K562 (cell line): Measurements from ENCODE around the gene CTDSP1. TPM values are rescaled to one million over a fixed set of nuclear protein-coding genes. Genes with fewer than 3 reads are reported as not detected.

Source experiments
- CHCHD3 ChIP-seq: fragments of 250-450 bp; sonication (Bioruptor Pico); IDR thresholded peaks from 2 replicates; pipeline ENCODE4 v2.1.2; 2022; ENCODE audit warnings: mild to moderate bottlenecking
- FOXO4 ChIP-seq: fragments of 450-650 bp; formaldehyde crosslinking; IDR thresholded peaks from 2 replicates; pipeline ENCODE4 v1.4.0; 2020; ENCODE audit warnings: mild to moderate bottlenecking, moderate library complexity
- GTF2F1 ChIP-seq: IDR thresholded peaks from 2 replicates; pipeline ENCODE4 v1.6.1; 2011; ENCODE audit warnings: low read depth, low read length, improper control_type of control experiment
- HINFP ChIP-seq: fragments of 450-650 bp; conservative IDR thresholded peaks from 2 replicates; pipeline ENCODE4 v1.6.1; 2016; ENCODE audit warnings: missing genetic modification characterization, low read depth, mild to moderate bottlenecking, control low read depth, missing compliant biosample characterization
- HNRNPUL1 ChIP-seq: fragments of 200-400 bp; formaldehyde crosslinking; IDR thresholded peaks from 2 replicates; pipeline ENCODE4 v1.6.1; 2017; ENCODE audit warnings: low read length
- MEIS2 ChIP-seq: fragments of 450-650 bp; IDR thresholded peaks from 2 replicates; pipeline ENCODE4 v1.6.1; 2014; ENCODE audit warnings: mild to moderate bottlenecking; ENCODE audit not compliant: partially characterized antibody
- NCOA4 ChIP-seq: fragments of 450-650 bp; IDR thresholded peaks from 2 replicates; pipeline ENCODE4 v1.6.1; 2018; ENCODE audit warnings: mild to moderate bottlenecking; ENCODE audit not compliant: partially characterized antibody
- POLR2H ChIP-seq: IDR thresholded peaks from 2 replicates; pipeline ENCODE4 v1.6.1; 2016; ENCODE audit warnings: missing genetic modification characterization, low read depth, mild to moderate bottlenecking, control low read depth, missing compliant biosample characterization, moderate library complexity
- RBFOX2 ChIP-seq: fragments of 200-400 bp; formaldehyde crosslinking; IDR thresholded peaks from 2 replicates; pipeline ENCODE4 v1.6.1; 2017; ENCODE audit warnings: low read depth, mild to moderate bottlenecking, low read length, moderate library complexity
- RNF219 ChIP-seq: fragments of 250-450 bp; sonication (Bioruptor Pico); IDR thresholded peaks from 2 replicates; pipeline ENCODE4 v1.5.0; 2022; ENCODE audit warnings: mild to moderate bottlenecking
- ZBTB8A ChIP-seq: fragments of 450-650 bp; IDR thresholded peaks from 2 replicates; pipeline ENCODE4 v1.6.1; 2018; ENCODE audit warnings: mild to moderate bottlenecking, moderate library complexity; ENCODE audit not compliant: partially characterized antibody
- ZNF592 ChIP-seq: fragments of 450-650 bp; IDR thresholded peaks from 2 replicates; pipeline ENCODE4 v1.6.1; 2017; ENCODE audit warnings: antibody characterized with exemption, mild to moderate bottlenecking
- ZNF76 ChIP-seq: fragments of 250-450 bp; sonication (Bioruptor Pico); IDR thresholded peaks from 2 replicates; pipeline ENCODE4 v1.4.0; 2020; ENCODE audit warnings: mild to moderate bottlenecking, moderate library complexity, borderline replicate concordance
- polyA plus RNA-seq, 8 experiments: library from polyadenylated mRNA; depleted of rRNA in 4 of 8; stranded (reverse) in 5 of 8; unstranded in 3 of 8; fragments of >200 nt; fragmentation: Nextera tagmentation in 2 of 8; fragmentation: Illumina TruSeq in 1 of 8; extraction: Ambion mirVana in 2 of 8; extraction: Trizol in 1 of 8; gene quantifications; 2 replicates each; pipeline versions ENCODE4 v1.2.1 to v1.2.3, GENCODE V29; 2011 to 2014; ENCODE audit warnings: inconsistent platforms in 1 of 8, missing spikeins in 1 of 8
- total RNA-seq, 7 experiments: library from RNA; depleted of rRNA in 6 of 7; stranded (reverse); fragments of >200 nt in 6 of 7; fragmentation: Illumina TruSeq in 2 of 7; extraction: Trizol in 2 of 7; gene quantifications; 2 replicates each; pipeline versions ENCODE4 v1.2.1 to v1.2.3, GENCODE V29; 2011 to 2021; ENCODE audit warnings: low replicate concordance in 1 of 7
- TF ChIP-seq, protein P1 (sequence below): fragments of 450-650 bp; formaldehyde crosslinking; IDR thresholded peaks from 2 replicates; pipeline ENCODE4 v1.4.0; 2020; ENCODE audit warnings: mild to moderate bottlenecking, mixed read lengths

The CTDSP1 gene
- total and polyA plus RNA-seq, 9 of the 15 experiments (the other 6 are each of a cell fraction or from before 2014, with no cell fraction given) = 2.4 to 74.8 (median 45.8) TPM

GRCh38 chr2:218397820-218398436, 1.7 kb upstream of the CTDSP1 start (continued):
- TF ChIP-seq HINFP (peak; percentile 99), ZNF592 (0 out of 2 replicates have a peak, but pooled peaks have one; percentile 14), POLR2H (tag) (peak; percentile 85), NCOA4 (no peak), CHCHD3 (CRISPR knock-in tag) (no peak), RNF219 (CRISPR knock-in tag) (no peak), GTF2F1 (no peak), RBFOX2 (peak; percentile 84), MEIS2 (no peak), ZBTB8A (no peak), ZNF76 (CRISPR knock-in tag) (no peak), FOXO4 (CRISPR knock-in tag) (no peak), HNRNPUL1 (no peak)
- TF ChIP-seq, protein P1, sequence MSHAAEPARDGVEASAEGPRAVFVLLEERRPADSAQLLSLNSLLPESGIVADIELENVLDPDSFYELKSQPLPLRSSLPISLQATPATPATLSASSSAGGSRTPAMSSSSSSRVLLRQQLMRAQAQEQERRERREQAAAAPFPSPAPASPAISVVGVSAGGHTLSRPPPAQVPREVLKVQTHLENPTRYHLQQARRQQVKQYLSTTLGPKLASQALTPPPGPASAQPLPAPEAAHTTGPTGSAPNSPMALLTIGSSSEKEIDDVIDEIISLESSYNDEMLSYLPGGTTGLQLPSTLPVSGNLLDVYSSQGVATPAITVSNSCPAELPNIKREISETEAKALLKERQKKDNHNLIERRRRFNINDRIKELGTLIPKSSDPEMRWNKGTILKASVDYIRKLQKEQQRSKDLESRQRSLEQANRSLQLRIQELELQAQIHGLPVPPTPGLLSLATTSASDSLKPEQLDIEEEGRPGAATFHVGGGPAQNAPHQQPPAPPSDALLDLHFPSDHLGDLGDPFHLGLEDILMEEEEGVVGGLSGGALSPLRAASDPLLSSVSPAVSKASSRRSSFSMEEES (CRISPR knock-in tag) = 0 out of 2 replicates have a peak, but pooled peaks have one; percentile 3
